GM12864 (cell line): ENCODE results near the gene FRMD1.

Experiments used
- DNase-seq: peaks from one replicate; pipeline ENCODE4 v3.0.0-alpha.2; 2011; ENCODE audit warnings: low read depth
- H3K4me3 ChIP-seq: 2 replicates; pipeline ENCODE4 v1.5.1; 2011; ENCODE audit warnings: mild to moderate bottlenecking, low read depth, low read length, control low read depth
- TF ChIP-seq, protein P1 (sequence below): IDR thresholded peaks from 2 replicates; pipeline ENCODE4 v1.5.1; 2011; ENCODE audit warnings: low read depth, mild to moderate bottlenecking, moderate library complexity, low read length, control low read depth, inconsistent platforms; ENCODE audit errors: missing control alignments

Gene FRMD1

GRCh38 chr6:168017629-168018028 is 61.4 kb downstream of the FRMD1 start:
- no peak overlapping the region for H3K4me3 ChIP-seq
- TF ChIP-seq, protein P1, sequence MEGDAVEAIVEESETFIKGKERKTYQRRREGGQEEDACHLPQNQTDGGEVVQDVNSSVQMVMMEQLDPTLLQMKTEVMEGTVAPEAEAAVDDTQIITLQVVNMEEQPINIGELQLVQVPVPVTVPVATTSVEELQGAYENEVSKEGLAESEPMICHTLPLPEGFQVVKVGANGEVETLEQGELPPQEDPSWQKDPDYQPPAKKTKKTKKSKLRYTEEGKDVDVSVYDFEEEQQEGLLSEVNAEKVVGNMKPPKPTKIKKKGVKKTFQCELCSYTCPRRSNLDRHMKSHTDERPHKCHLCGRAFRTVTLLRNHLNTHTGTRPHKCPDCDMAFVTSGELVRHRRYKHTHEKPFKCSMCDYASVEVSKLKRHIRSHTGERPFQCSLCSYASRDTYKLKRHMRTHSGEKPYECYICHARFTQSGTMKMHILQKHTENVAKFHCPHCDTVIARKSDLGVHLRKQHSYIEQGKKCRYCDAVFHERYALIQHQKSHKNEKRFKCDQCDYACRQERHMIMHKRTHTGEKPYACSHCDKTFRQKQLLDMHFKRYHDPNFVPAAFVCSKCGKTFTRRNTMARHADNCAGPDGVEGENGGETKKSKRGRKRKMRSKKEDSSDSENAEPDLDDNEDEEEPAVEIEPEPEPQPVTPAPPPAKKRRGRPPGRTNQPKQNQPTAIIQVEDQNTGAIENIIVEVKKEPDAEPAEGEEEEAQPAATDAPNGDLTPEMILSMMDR = no peak
- DNase-seq = no peak

DNA sequence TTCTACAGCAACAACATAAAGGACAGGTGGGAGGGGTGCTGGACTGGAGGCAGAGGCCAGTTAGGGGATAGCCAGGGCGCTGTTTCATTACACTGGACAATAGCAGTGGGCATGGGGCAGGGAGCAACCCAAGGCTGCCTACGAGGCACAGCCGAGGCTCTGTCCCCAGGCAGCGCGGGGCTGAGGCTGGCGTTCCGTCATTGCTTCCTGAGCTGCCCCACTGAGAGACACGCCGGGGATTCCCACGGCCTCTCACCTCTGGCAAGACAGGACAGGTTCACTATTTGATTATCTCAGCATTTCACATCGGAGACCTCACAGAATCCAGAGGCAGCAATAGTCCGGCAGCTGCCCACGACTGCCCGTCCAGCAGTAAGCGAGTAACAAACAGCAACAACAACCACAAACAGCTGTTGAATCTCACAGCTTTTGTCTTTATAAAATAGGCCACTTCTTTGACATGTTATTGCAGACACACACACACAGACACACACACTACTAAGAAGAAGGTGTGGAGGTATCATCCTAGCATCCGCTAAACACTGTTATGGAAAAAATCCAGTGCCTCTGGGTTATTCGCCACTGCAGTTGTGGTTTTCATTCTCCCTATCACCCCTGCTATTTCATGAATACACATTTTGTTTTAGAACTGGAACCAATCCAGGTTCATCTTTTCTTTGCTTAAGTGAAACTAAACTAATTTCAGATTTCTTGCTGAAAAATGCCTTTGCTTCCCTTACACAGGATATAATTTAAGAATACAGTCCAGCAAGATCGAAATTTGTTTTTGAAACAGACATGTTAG is 62.1 kb downstream of the FRMD1 start:
- TF ChIP-seq, protein P1 = no peak
- no peak for DNase-seq
- no peak overlapping the region for H3K4me3 ChIP-seq

- no peak for DNase-seq
- TF ChIP-seq, protein P1 = no peak
Measured at GRCh38 chr6:168016176-168016620, 62.8 kb downstream of the FRMD1 start.

GRCh38 chr6:168015482-168016175 is 63.4 kb downstream of the FRMD1 start:
- TF ChIP-seq, protein P1 = no peak

More at GRCh38 chr6:168016176-168016620, 62.8 kb downstream of the FRMD1 start:
- H3K4me3 ChIP-seq = no peak overlapping the region

GRCh38 chr6:168015009-168015408 is 64.0 kb downstream of the FRMD1 start:
- DNase-seq = no peak
- H3K4me3 ChIP-seq = no peak overlapping the region
- TF ChIP-seq, protein P1 = no peak

More at GRCh38 chr6:168015482-168016175, 63.4 kb downstream of the FRMD1 start:
- DNase-seq = no peak
- no peak overlapping the region for H3K4me3 ChIP-seq

- no peak overlapping the region for H3K4me3 ChIP-seq
- DNase-seq = no peak
- TF ChIP-seq, protein P1 = no peak
Measured at GRCh38 chr6:168014428-168014827, 64.6 kb downstream of the FRMD1 start.
